Liver (tissue), 9 donors: Measurements from ENCODE around the gene PAN2. TPM values are rescaled to one million over a fixed set of nuclear protein-coding genes. Genes with fewer than 3 reads are reported as not detected.

ENCODE experiments used
- DNase-seq: peaks from one replicate; pipeline ENCODE4 v3.0.0-alpha.2; 2017; ENCODE audit warnings: low spot score
- H3K27ac ChIP-seq, 2 donors: one replicate each; pipeline ENCODE4 v1.7.0; 2013; ENCODE audit warnings: inconsistent platforms in 2 of 2, low read length in 2 of 2, control low read depth in 1 of 2, low read depth in 1 of 2, mild to moderate bottlenecking in 1 of 2
- H3K27me3 ChIP-seq, 4 donors: one replicate each; pipeline versions ENCODE4 v1.6.1 to v1.7.0; 2013; ENCODE audit warnings: low read length in 3 of 4, inconsistent platforms in 1 of 4, mild to moderate bottlenecking in 1 of 4, moderate library complexity in 1 of 4; ENCODE audit not compliant: control insufficient read depth in 4 of 4, insufficient read depth in 4 of 4
- H3K36me3 ChIP-seq, 4 donors: one replicate each; pipeline versions ENCODE4 v1.6.1 to v1.7.0; 2013; ENCODE audit warnings: low read length in 3 of 4, mild to moderate bottlenecking in 3 of 4, low read depth in 1 of 4, moderate library complexity in 1 of 4; ENCODE audit not compliant: control insufficient read depth in 4 of 4, insufficient read depth in 3 of 4
- H3K4me1 ChIP-seq, 4 donors: one replicate each; pipeline versions ENCODE4 v1.6.1 to v1.7.0; 2013; ENCODE audit warnings: low read length in 3 of 4, mild to moderate bottlenecking in 3 of 4, moderate library complexity in 1 of 4; ENCODE audit not compliant: control insufficient read depth in 4 of 4, insufficient read depth in 4 of 4
- H3K4me3 ChIP-seq, 3 donors: one replicate each; pipeline versions ENCODE4 v1.6.1 to v1.7.0; 2013; ENCODE audit warnings: low read length in 3 of 3, control low read depth in 1 of 3, low read depth in 1 of 3, mild to moderate bottlenecking in 1 of 3
- H3K9ac ChIP-seq, 2 donors: one replicate each; pipeline ENCODE4 v1.7.0; 2013; ENCODE audit warnings: low read length in 2 of 2, mild to moderate bottlenecking in 2 of 2, moderate library complexity in 2 of 2, control low read depth in 1 of 2, low read depth in 1 of 2
- H3K9me3 ChIP-seq, 4 donors: one replicate each; pipeline versions ENCODE4 v1.6.1 to v1.7.0; 2013; ENCODE audit warnings: low read length in 3 of 4; ENCODE audit not compliant: control insufficient read depth in 4 of 4
- ATF3 ChIP-seq: IDR thresholded peaks from 2 replicates; pipeline ENCODE4 v1.6.1; 2016; ENCODE audit warnings: antibody characterized with exemption
- CTCF ChIP-seq: fragments of 150-350 bp; IDR thresholded peaks from 2 replicates; pipeline ENCODE4 v1.5.1; 2017; ENCODE audit warnings: improper control_type of control experiment, low read depth, low read length; ENCODE audit not compliant: missing input control
- EGR1 ChIP-seq, 2 donors: IDR thresholded peaks; 2 replicates each; pipeline ENCODE4 v1.6.1; 2016 to 2018; ENCODE audit warnings: antibody characterized with exemption in 2 of 2, low read depth in 2 of 2
- HNF4A ChIP-seq, 2 donors: conservative IDR thresholded peaks; 2 replicates each; pipeline ENCODE4 v1.6.1; 2016; ENCODE audit warnings: antibody characterized with exemption in 2 of 2, mild to moderate bottlenecking in 2 of 2
- JUND ChIP-seq, 2 donors: IDR thresholded peaks; 2 replicates each; pipeline ENCODE4 v1.6.1; 2016; ENCODE audit warnings: antibody characterized with exemption in 2 of 2
- NR2F2 ChIP-seq: IDR thresholded peaks from 2 replicates; pipeline ENCODE4 v1.6.1; 2016; ENCODE audit warnings: antibody characterized with exemption
- RAD21 ChIP-seq, 2 donors: IDR thresholded peaks; 2 replicates each; pipeline ENCODE4 v1.6.1; 2016; ENCODE audit warnings: antibody characterized with exemption in 2 of 2, mild to moderate bottlenecking in 2 of 2
- REST ChIP-seq: IDR thresholded peaks from 2 replicates; pipeline ENCODE4 v1.6.1; 2016; ENCODE audit warnings: antibody characterized with exemption, mild to moderate bottlenecking
- RXRA ChIP-seq, 2 donors: IDR thresholded peaks; 2 replicates each; pipeline ENCODE4 v1.6.1; 2017 to 2018; ENCODE audit warnings: antibody characterized with exemption in 2 of 2, mild to moderate bottlenecking in 1 of 2
- TAF1 ChIP-seq: conservative IDR thresholded peaks from 2 replicates; pipeline ENCODE4 v1.6.1; 2016; ENCODE audit warnings: antibody characterized with exemption, mild to moderate bottlenecking
- ZBTB33 ChIP-seq: IDR thresholded peaks from 2 replicates; pipeline ENCODE4 v1.6.1; 2016; ENCODE audit warnings: antibody characterized with exemption
- WGBS: extraction: QIAGEN DNeasy Blood & Tissue Kit; methylation state at CpG from one replicate; pipeline ENCODE4 v1.1.7; 2013; 5-methylcytosine and 5-hydroxymethylcytosine counted together
- polyA plus RNA-seq, 2 donors: library from polyadenylated mRNA; stranded (reverse) in 1 of 2; unstranded in 1 of 2; fragments of 200-250 nt in 1 of 2; fragments of >200 nt in 1 of 2; fragmentation: Nextera tagmentation in 1 of 2; extraction: Ambion mirVana in 1 of 2; gene quantifications; one replicate each; pipeline versions ENCODE4 v1.2.1 to v1.2.3, GENCODE V29; 2013 to 2015
- total RNA-seq, 2 donors: library from RNA; depleted of rRNA; stranded (reverse); fragments of >200 nt; gene quantifications; one replicate each; pipeline ENCODE4 v1.2.3, GENCODE V29; 2014
- TF ChIP-seq, protein P1 (sequence below): IDR thresholded peaks from 2 replicates; pipeline ENCODE4 v1.6.1; 2016; ENCODE audit warnings: antibody characterized with exemption
- donor health status: healthy.
- donor health status: healthy.
- donor health status: healthy.
- donor health status: healthy.
- donor health status: healthy.

The PAN2 gene
- total and polyA plus RNA-seq, 4 donors = 20.5 to 92.4 (median 27.7) TPM

DNA sequence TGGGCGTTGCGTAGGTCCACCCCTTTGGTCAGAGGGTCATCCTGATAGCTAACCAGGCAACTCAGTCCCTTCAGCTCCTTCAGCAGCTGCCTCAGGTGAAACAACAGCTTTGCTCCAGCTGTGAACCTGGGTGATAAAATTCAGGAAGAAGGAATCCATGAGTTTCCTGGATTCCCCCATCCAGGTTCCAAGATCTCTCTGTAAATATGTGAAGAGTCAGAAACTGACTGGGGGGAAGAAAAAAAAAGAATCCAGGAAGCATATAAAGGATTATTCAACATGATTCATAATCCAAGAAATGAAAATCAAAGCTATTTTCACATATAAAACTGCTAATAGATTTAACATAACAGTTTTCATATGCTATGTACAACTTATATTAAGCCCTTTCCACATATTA, 17.5 kb upstream of the PAN2 start:
- peaks cover 0 to 6% (median 6%) of the 10 kb centered on the region in 4 donors for H3K4me1 ChIP-seq
- no peak for DNase-seq
- H3K36me3 ChIP-seq = peaks cover 25 to 83% (median 77%) of the 10 kb centered on the region in 4 donors
- no peaks in the 10 kb centered on the region for H3K27me3 ChIP-seq
- no peak overlapping the region for H3K27ac ChIP-seq
- H3K4me3 ChIP-seq = no peak overlapping the region
- H3K9me3 ChIP-seq = no peaks in the 10 kb centered on the region
- 95% methylated on average over 2 of the region's 2 CpGs for WGBS
- no peak overlapping the region for H3K9ac ChIP-seq
- no peak for TF ChIP-seq CTCF
- no peak for TF ChIP-seq EGR1 (IDR thresholded peaks at IDR 0.05; ENCODE audit: low read depth in 2 of 2)
- no peak for TF ChIP-seq NR2F2

DNA sequence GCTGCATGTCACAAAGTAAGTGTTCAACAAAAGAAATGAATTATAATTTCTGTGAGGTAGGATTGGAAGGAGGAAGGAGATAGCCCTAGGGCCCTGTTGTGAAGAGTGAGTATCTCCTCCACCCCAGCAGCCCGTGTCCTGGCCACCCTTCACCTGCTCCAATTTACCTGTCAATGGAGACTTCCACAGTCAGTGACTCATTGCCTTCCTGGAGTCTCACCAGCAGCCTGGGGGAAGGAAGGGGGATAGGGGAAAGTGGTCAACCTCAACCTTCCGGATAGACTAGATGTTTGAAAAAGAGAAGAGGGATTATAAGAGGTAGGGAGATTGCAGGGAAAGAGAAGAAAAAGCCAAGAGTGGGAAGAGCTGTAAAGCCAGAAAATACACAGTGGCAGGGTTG, 16.9 kb upstream of the PAN2 start:
- 93% methylated on average over 2 of the region's 2 CpGs for whole genome bisulfite sequencing
- Histone ChIP-seq H3K4me1 (peaks cover 0 to 2% (median under 1%) of the 10 kb centered on the region in 4 donors), H3K9ac (no peak overlapping the region), H3K27me3 (no peaks in the 10 kb centered on the region), H3K9me3 (no peaks in the 10 kb centered on the region), H3K27ac (no peak overlapping the region), H3K4me3 (no peak overlapping the region), H3K36me3 (peaks cover 20 to 83% (median 77%) of the 10 kb centered on the region in 4 donors)
- TF ChIP-seq ZBTB33 (no peak), RXRA (IDR thresholded peaks at IDR 0.05) (no peak), JUND (IDR thresholded peaks at IDR 0.05) (no peak), TAF1 (no peak), RAD21 (IDR thresholded peaks at IDR 0.05) (no peak), HNF4A (conservative IDR thresholded peaks at IDR 0.05) (no peak), NR2F2 (no peak), REST (no peak), ATF3 (no peak)
- TF ChIP-seq, protein P1, sequence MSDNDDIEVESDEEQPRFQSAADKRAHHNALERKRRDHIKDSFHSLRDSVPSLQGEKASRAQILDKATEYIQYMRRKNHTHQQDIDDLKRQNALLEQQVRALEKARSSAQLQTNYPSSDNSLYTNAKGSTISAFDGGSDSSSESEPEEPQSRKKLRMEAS = no peak
- no peak for DNase-seq
